Panc1 (cell line): ENCODE measurements around the gene ERCC6. TPM values are rescaled to one million over a fixed set of nuclear protein-coding genes. Genes with fewer than 3 reads are reported as not detected.

ENCODE experiments used
- ATAC-seq: fragments of 200-7000 bp; cut with Tn5 transposase; 2 replicates; pipeline ENCODE4 v1.9.1; 2020; ENCODE audit warnings: mild to moderate bottlenecking, moderate library complexity
- BruUV-seq: library from RNA; stranded (reverse); fragments of 400-500 nt; replicated peaks from 2 replicates; lab custom pipeline; 2021; lab: Mats Ljungman, UMichigan
- CTCF ChIA-PET: fragments of 300-600 bp; sonication (Branson Sonifier 250); formaldehyde crosslinking; loops from one replicate; lab custom pipeline; 2022; ENCODE audit warnings: antibody characterized with exemption; lab: Charles Lee
- POLR2A ChIA-PET: fragments of 300-600 bp; sonication (Branson Sonifier 250); formaldehyde crosslinking; loops from one replicate; lab custom pipeline; 2022; ENCODE audit warnings: antibody characterized with exemption; lab: Charles Lee
- DNase-seq: peaks from one replicate; pipeline ENCODE4 v3.0.0-alpha.2; 2010; ENCODE audit warnings: low read depth, low spot score
- H3K27ac ChIP-seq: 2 replicates; pipeline ENCODE4 v1.5.1; 2011; ENCODE audit warnings: mild to moderate bottlenecking, low read length, inconsistent platforms
- H3K27me3 ChIP-seq: fragments of 200-500 bp; sonication (Bioruptor generic); 2 replicates; pipeline ENCODE4 v1.6.0; 2014; ENCODE audit warnings: low read length, inconsistent platforms; ENCODE audit not compliant: control insufficient read depth, insufficient read depth
- H3K36me3 ChIP-seq: fragments of 200-500 bp; sonication (Bioruptor generic); 2 replicates; pipeline ENCODE4 v1.5.1; 2014; ENCODE audit warnings: inconsistent platforms, mild to moderate bottlenecking, low read length, moderate library complexity; ENCODE audit not compliant: control insufficient read depth, insufficient read depth
- H3K4me1 ChIP-seq: 2 replicates; pipeline ENCODE4 v1.5.1; 2011; ENCODE audit warnings: inconsistent platforms, mild to moderate bottlenecking, low read length, moderate library complexity; ENCODE audit not compliant: control insufficient read depth, insufficient read depth
- H3K4me3 ChIP-seq, 2 experiments: 2 replicates each; pipeline ENCODE4 v1.5.1; 2011 to 2012; ENCODE audit warnings: low read depth in 2 of 2, low read length in 2 of 2, mild to moderate bottlenecking in 2 of 2, inconsistent platforms in 1 of 2, moderate library complexity in 1 of 2
- H3K9me3 ChIP-seq: fragments of 200-500 bp; sonication (Bioruptor generic); 2 replicates; pipeline ENCODE4 v1.5.1; 2014; ENCODE audit warnings: low read depth, mild to moderate bottlenecking, inconsistent platforms, low read length, moderate library complexity; ENCODE audit not compliant: control insufficient read depth, insufficient read depth
- POLR2AphosphoS5 ChIP-seq: IDR thresholded peaks from 2 replicates; pipeline ENCODE4 v1.6.1; 2012; ENCODE audit warnings: mild to moderate bottlenecking, low read depth, low read length, moderate library complexity
- SIN3A ChIP-seq: IDR thresholded peaks from 2 replicates; pipeline ENCODE4 v1.6.1; 2012; ENCODE audit warnings: low read depth, mild to moderate bottlenecking, low read length, moderate library complexity, borderline replicate concordance; ENCODE audit not compliant: insufficient read depth
- TCF7L2 ChIP-seq: IDR thresholded peaks from 2 replicates; pipeline ENCODE4 v1.6.1; 2011; ENCODE audit warnings: mild to moderate bottlenecking, low read depth, low read length, inconsistent platforms
- in situ Hi-C: cut with HindIII; loops from 2 replicates; pipeline ENCODE4 v1.10.0; 2016; ENCODE audit warnings: low sequenced_read_pairs, low pct_unique_long_range_greater_than_20kb
- intact Hi-C: fragments of 100-400 bp; cut with micrococcal nuclease; formaldehyde crosslinking; loops from one replicate; pipeline ENCODE4 v1.10.0; 2022; ENCODE audit not compliant: unreplicated experiment
- total RNA-seq: library from RNA; stranded (reverse); gene quantifications from one replicate; pipeline ENCODE4 v1.2.1, GENCODE V29; 2021; ENCODE audit not compliant: unreplicated experiment
- TF ChIP-seq, protein P1 (sequence below), 2 experiments: IDR thresholded peaks; 2 replicates each; pipeline ENCODE4 v1.6.1; 2011 to 2012; ENCODE audit warnings: low read depth in 2 of 2, control low read depth in 1 of 2, low read length in 1 of 2, mild to moderate bottlenecking in 1 of 2, moderate library complexity in 1 of 2; ENCODE audit not compliant: insufficient read depth in 1 of 2
- TF ChIP-seq, protein P2 (sequence below): fragments of 450-650 bp; IDR thresholded peaks from 2 replicates; pipeline ENCODE4 v1.5.1; 2017; ENCODE audit warnings: mild to moderate bottlenecking

The ERCC6 gene
- total RNA-seq, 1 experiment from 2014 or later, result 19.1 TPM

DNA sequence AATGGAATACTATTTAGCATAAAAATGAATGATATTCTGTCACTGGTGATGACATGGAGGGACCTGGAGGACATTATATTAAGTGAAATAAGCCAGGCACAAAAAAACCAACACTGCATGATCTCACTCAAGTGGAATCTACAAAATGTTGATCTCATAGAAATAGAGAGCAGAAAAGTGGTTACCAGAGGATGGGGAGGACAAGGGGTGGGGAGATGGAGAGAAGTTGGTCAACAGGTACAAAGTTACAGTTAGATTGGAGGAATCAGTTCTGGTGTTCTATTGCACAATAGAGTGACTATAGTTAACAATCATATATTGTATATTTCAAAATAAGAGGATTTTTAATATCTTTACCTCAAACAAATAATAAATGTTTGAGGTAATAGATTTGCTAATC, 46.5 kb upstream of the ERCC6 start:
- POLR2A ChIA-PET, result no interaction called here
- Histone ChIP-seq H3K9me3 (no peaks in the 10 kb centered on the region), H3K4me1 (no peaks in the 10 kb centered on the region), H3K27ac (no peak overlapping the region), H3K27me3 (peaks cover 7% of the 10 kb centered on the region; the same call in 1 of the 2 replicates), H3K4me3 (no peak overlapping the region), H3K36me3 (no peaks in the 10 kb centered on the region)
- BruUV-seq, result no TSS peak
- intact Hi-C loops (no loop called here), in situ Hi-C loops (no loop called here)
- CTCF ChIA-PET, result no interaction called here
- TF ChIP-seq TCF7L2 (no peak), SIN3A (no peak), POLR2AphosphoS5 (no peak)
- TF ChIP-seq, protein P1, sequence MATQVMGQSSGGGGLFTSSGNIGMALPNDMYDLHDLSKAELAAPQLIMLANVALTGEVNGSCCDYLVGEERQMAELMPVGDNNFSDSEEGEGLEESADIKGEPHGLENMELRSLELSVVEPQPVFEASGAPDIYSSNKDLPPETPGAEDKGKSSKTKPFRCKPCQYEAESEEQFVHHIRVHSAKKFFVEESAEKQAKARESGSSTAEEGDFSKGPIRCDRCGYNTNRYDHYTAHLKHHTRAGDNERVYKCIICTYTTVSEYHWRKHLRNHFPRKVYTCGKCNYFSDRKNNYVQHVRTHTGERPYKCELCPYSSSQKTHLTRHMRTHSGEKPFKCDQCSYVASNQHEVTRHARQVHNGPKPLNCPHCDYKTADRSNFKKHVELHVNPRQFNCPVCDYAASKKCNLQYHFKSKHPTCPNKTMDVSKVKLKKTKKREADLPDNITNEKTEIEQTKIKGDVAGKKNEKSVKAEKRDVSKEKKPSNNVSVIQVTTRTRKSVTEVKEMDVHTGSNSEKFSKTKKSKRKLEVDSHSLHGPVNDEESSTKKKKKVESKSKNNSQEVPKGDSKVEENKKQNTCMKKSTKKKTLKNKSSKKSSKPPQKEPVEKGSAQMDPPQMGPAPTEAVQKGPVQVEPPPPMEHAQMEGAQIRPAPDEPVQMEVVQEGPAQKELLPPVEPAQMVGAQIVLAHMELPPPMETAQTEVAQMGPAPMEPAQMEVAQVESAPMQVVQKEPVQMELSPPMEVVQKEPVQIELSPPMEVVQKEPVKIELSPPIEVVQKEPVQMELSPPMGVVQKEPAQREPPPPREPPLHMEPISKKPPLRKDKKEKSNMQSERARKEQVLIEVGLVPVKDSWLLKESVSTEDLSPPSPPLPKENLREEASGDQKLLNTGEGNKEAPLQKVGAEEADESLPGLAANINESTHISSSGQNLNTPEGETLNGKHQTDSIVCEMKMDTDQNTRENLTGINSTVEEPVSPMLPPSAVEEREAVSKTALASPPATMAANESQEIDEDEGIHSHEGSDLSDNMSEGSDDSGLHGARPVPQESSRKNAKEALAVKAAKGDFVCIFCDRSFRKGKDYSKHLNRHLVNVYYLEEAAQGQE (IDR thresholded peaks at IDR 0.05; ENCODE audit: insufficient read depth in 1 of 2, low read depth in 2 of 2, low read length in 1 of 2), result no peak
- TF ChIP-seq, protein P2, sequence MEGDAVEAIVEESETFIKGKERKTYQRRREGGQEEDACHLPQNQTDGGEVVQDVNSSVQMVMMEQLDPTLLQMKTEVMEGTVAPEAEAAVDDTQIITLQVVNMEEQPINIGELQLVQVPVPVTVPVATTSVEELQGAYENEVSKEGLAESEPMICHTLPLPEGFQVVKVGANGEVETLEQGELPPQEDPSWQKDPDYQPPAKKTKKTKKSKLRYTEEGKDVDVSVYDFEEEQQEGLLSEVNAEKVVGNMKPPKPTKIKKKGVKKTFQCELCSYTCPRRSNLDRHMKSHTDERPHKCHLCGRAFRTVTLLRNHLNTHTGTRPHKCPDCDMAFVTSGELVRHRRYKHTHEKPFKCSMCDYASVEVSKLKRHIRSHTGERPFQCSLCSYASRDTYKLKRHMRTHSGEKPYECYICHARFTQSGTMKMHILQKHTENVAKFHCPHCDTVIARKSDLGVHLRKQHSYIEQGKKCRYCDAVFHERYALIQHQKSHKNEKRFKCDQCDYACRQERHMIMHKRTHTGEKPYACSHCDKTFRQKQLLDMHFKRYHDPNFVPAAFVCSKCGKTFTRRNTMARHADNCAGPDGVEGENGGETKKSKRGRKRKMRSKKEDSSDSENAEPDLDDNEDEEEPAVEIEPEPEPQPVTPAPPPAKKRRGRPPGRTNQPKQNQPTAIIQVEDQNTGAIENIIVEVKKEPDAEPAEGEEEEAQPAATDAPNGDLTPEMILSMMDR, result no peak
- ATAC-seq (no peak), DNase-seq (no peak)

DNA sequence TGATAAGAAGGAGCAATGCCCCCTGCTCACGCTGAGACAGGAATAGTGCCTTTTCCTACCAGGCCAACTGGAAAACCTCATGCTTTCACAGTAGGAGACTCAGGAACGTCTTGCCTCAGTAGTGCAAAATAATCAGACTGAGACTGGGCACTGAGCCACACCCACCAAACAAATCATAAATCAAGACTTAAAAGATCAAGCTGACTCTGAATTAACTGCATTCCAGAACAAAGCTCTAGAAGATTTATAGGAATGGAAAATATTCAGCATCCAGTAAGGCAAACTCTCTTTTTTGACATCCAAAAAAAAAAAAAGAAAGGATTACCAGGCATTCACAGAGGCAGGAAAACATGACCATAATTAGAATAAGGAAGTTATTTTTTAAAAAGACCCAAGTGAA, 40.7 kb upstream of the ERCC6 start:
- in situ Hi-C loops (no loop called here), intact Hi-C loops (no loop called here)
- Histone ChIP-seq H3K27ac (no peak overlapping the region), H3K9me3 (no peaks in the 10 kb centered on the region), H3K4me3 (no peak overlapping the region), H3K4me1 (no peaks in the 10 kb centered on the region), H3K27me3 (peaks cover 4% of the 10 kb centered on the region; the same call in 1 of the 2 replicates), H3K36me3 (no peaks in the 10 kb centered on the region)
- no TSS peak for BruUV-seq
- POLR2A ChIA-PET, result no interaction called here
- CTCF ChIA-PET, result no interaction called here
- TF ChIP-seq SIN3A, result no peak
- DNase-seq (no peak), ATAC-seq (no peak)

DNA sequence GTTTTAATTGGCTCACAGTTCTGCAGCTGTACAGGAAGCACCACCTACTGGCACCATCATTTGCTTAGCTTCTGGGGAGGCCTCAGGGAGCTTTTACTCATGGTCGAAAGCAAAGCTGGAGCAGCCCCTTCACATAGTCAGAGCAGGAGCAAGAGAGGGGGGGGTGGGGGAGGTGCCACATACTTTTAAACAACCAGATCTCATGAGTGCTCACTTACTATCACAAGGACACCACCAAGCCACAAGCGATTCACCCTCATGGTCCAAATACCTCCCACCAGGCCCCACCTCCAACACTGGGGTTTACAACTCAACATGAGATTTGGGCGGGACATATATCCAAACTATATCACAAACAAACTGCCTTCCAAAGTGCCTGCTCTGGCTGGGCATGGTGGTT, 39.5 kb upstream of the ERCC6 start:
- BruUV-seq, result no TSS peak
- Histone ChIP-seq H3K27me3 (no peaks in the 10 kb centered on the region; the same call in 1 of the 2 replicates), H3K9me3 (no peaks in the 10 kb centered on the region), H3K27ac (no peak overlapping the region), H3K4me3 (no peak overlapping the region), H3K4me1 (no peaks in the 10 kb centered on the region), H3K36me3 (no peaks in the 10 kb centered on the region)
- ChIA-PET CTCF (interaction anchor here (0.6 kb wide), 1 partner anchor 874 kb away, joined by 3 read pairs; no protein-coding TSS in a partner anchor), POLR2A (no interaction called here)
- no peak for DNase-seq
- in situ Hi-C loops (no loop called here), intact Hi-C loops (no loop called here)
- ATAC-seq, result no peak
- TF ChIP-seq POLR2AphosphoS5 (no peak), TCF7L2 (no peak), SIN3A (no peak)
- TF ChIP-seq, protein P2, result no peak
- TF ChIP-seq, protein P1 (IDR thresholded peaks at IDR 0.05; ENCODE audit: insufficient read depth in 1 of 2, low read depth in 2 of 2, low read length in 1 of 2), result no peak
